Activated CD4-positive, alpha-beta memory T cell treated with anti-CD3 and anti-CD28 coated beads for 36 hours (primary cell): ENCODE measurements around the gene LRRC49. TPM values are rescaled to one million over a fixed set of nuclear protein-coding genes. Genes with fewer than 3 reads are reported as not detected.
"Not testable (repeated sequence)": the region's sequence is repeated elsewhere in the genome, so short reads cannot be mapped to it uniquely, and the experiment has no call there.

Experiments used
- CTCF ChIA-PET: fragments of 350-600 bp; sonication (Branson Sonifier 250); formaldehyde crosslinking; loops from one replicate; lab custom pipeline; 2021; ENCODE audit warnings: antibody characterized with exemption, inconsistent platforms; lab: Charles Lee
- POLR2A ChIA-PET: fragments of 350-600 bp; sonication (Branson Sonifier 250); formaldehyde crosslinking; loops from one replicate; lab custom pipeline; 2021; ENCODE audit warnings: antibody characterized with exemption; lab: Charles Lee
- DNase-seq: peaks from one replicate; pipeline ENCODE4 v3.0.0-alpha.2; 2020
- H3K27ac Mint-ChIP-seq: one replicate; pipeline ENCODE4 v1.8.0; 2021; ENCODE audit warnings: mixed read lengths
- H3K27me3 Mint-ChIP-seq: one replicate; pipeline ENCODE4 v1.8.0; 2021; ENCODE audit warnings: mixed read lengths
- H3K36me3 Mint-ChIP-seq: one replicate; pipeline ENCODE4 v1.8.0; 2021; ENCODE audit warnings: mixed read lengths
- H3K4me1 Mint-ChIP-seq: one replicate; pipeline ENCODE4 v1.8.0; 2021; ENCODE audit warnings: low read depth, mixed read lengths
- H3K4me3 Mint-ChIP-seq: one replicate; pipeline ENCODE4 v1.8.0; 2021; ENCODE audit warnings: mild to moderate bottlenecking, mixed read lengths
- H3K9me3 Mint-ChIP-seq: one replicate; pipeline ENCODE4 v1.8.0; 2021; ENCODE audit warnings: mixed read lengths
- intact Hi-C: fragments of 100-400 bp; cut with micrococcal nuclease; formaldehyde crosslinking; loops from one replicate; pipeline ENCODE4 v1.15.1; 2023
- total RNA-seq, 2 experiments: library from RNA; stranded (reverse); gene quantifications; one replicate each; pipeline ENCODE4 v1.2.3, GENCODE V29; 2021

Gene LRRC49
- total RNA-seq, 2 experiments from 2014 or later = 0.26 to 0.46 TPM

- DNase-seq = no peak
- Mint-ChIP-seq H3K36me3 (no peaks in the 10 kb centered on the region), H3K4me3 (no peak overlapping the region), H3K27me3 (peaks cover 33% of the 10 kb centered on the region), H3K4me1 (peaks cover 3% of the 10 kb centered on the region), H3K27ac (no peak overlapping the region), H3K9me3 (no peaks in the 10 kb centered on the region)
- CTCF ChIA-PET = no interaction called here
- POLR2A ChIA-PET = interaction anchor here (1.1 kb wide), 1 partner anchor 31 kb away, joined by 3 read pairs; no protein-coding TSS in a partner anchor
- intact Hi-C loops = no loop called here
Measured at GRCh38 chr15:70856884-70857561, 35.6 kb upstream of the LRRC49 start.

GRCh38 chr15:70857562-70858285 lies 34.9 kb upstream of the LRRC49 start:
- ChIA-PET CTCF (no interaction called here), POLR2A (interaction anchor here (1.1 kb wide), 1 partner anchor 32 kb away, joined by 3 read pairs; no protein-coding TSS in a partner anchor)
- H3K27me3 Mint-ChIP-seq = peaks cover 29% of the 10 kb centered on the region
- no peak overlapping the region for H3K27ac Mint-ChIP-seq
- no peak overlapping the region for H3K4me3 Mint-ChIP-seq
- DNase-seq = no peak
- H3K9me3 Mint-ChIP-seq = no peaks in the 10 kb centered on the region
- H3K4me1 Mint-ChIP-seq = peaks cover 3% of the 10 kb centered on the region
- intact Hi-C loops = no loop called here
- H3K36me3 Mint-ChIP-seq = no peaks in the 10 kb centered on the region

GRCh38 chr15:70858614-70859321 lies 33.9 kb upstream of the LRRC49 start:
- H3K9me3 Mint-ChIP-seq, H3K36me3 Mint-ChIP-seq, intact Hi-C loops, H3K4me1 Mint-ChIP-seq, H3K4me3 Mint-ChIP-seq, POLR2A ChIA-PET, H3K27ac Mint-ChIP-seq, DNase-seq: not testable (repeated sequence)
- H3K27me3 Mint-ChIP-seq = peaks cover 23% of the 10 kb centered on the region
- CTCF ChIA-PET = interaction anchor here (1.0 to 1.4 kb wide), 2 partner anchors 34 to 136 kb away, joined by 3 to 4 read pairs; no protein-coding TSS in a partner anchor

GRCh38 chr15:70859322-70859908 lies 33.2 kb upstream of the LRRC49 start:
- CTCF ChIA-PET = interaction anchor here (1.0 to 1.4 kb wide), 2 partner anchors 35 to 137 kb away, joined by 3 to 4 read pairs; no protein-coding TSS in a partner anchor
- no peaks in the 10 kb centered on the region for H3K9me3 Mint-ChIP-seq
- intact Hi-C loops = no loop called here

GRCh38 chr15:70859998-70860397 lies 32.6 kb upstream of the LRRC49 start:
- Mint-ChIP-seq H3K36me3 (no peaks in the 10 kb centered on the region), H3K4me3 (no peak overlapping the region), H3K9me3 (no peaks in the 10 kb centered on the region), H3K27ac (no peak overlapping the region), H3K27me3 (peaks cover 16% of the 10 kb centered on the region), H3K4me1 (no peaks in the 10 kb centered on the region)
- POLR2A ChIA-PET = no interaction called here
- DNase-seq = no peak
- CTCF ChIA-PET = interaction anchor here (1.4 kb wide), 1 partner anchor 35 kb away, joined by 4 read pairs; no protein-coding TSS in a partner anchor
- intact Hi-C loops = no loop called here

More at GRCh38 chr15:70859322-70859908, 33.2 kb upstream of the LRRC49 start:
- Mint-ChIP-seq H3K36me3 (no peaks in the 10 kb centered on the region), H3K27me3 (peaks cover 21% of the 10 kb centered on the region), H3K27ac (no peak overlapping the region), H3K4me1 (peaks cover 2% of the 10 kb centered on the region), H3K4me3 (no peak overlapping the region)
- POLR2A ChIA-PET = no interaction called here
- DNase-seq = no peak

GRCh38 chr15:70863450-70864218 lies 29.0 kb upstream of the LRRC49 start:
- no peak for DNase-seq
- no peak overlapping the region for H3K4me3 Mint-ChIP-seq
- ChIA-PET POLR2A (no interaction called here), CTCF (interaction anchor here (0.6 to 1.5 kb wide), 2 partner anchors 39 to 684 kb away, joined by 3 to 4 read pairs; no protein-coding TSS in a partner anchor)
- no peaks in the 10 kb centered on the region for H3K36me3 Mint-ChIP-seq
- H3K9me3 Mint-ChIP-seq = no peaks in the 10 kb centered on the region
- H3K27ac Mint-ChIP-seq = no peak overlapping the region
- H3K27me3 Mint-ChIP-seq = peaks cover 7% of the 10 kb centered on the region
- intact Hi-C loops = no loop called here
- no peaks in the 10 kb centered on the region for H3K4me1 Mint-ChIP-seq

GRCh38 chr15:70866982-70867641 lies 25.5 kb upstream of the LRRC49 start:
- Mint-ChIP-seq H3K27me3 (peaks cover 1% of the 10 kb centered on the region), H3K4me1 (no peaks in the 10 kb centered on the region), H3K9me3 (no peaks in the 10 kb centered on the region), H3K4me3 (no peak overlapping the region), H3K36me3 (no peaks in the 10 kb centered on the region), H3K27ac (no peak overlapping the region)
- DNase-seq = no peak
- POLR2A ChIA-PET = no interaction called here
- CTCF ChIA-PET = no interaction called here
- intact Hi-C loops = no loop called here

GRCh38 chr15:70867911-70868467 lies 24.6 kb upstream of the LRRC49 start:
- intact Hi-C loops = no loop called here
- POLR2A ChIA-PET = no interaction called here
- no peak for DNase-seq
- Mint-ChIP-seq H3K4me3 (no peak overlapping the region), H3K4me1 (no peaks in the 10 kb centered on the region), H3K36me3 (no peaks in the 10 kb centered on the region), H3K9me3 (no peaks in the 10 kb centered on the region), H3K27ac (no peak overlapping the region), H3K27me3 (peaks cover 5% of the 10 kb centered on the region)
- CTCF ChIA-PET = no interaction called here

GRCh38 chr15:70869346-70869745 lies 23.3 kb upstream of the LRRC49 start:
- Mint-ChIP-seq H3K9me3 (no peaks in the 10 kb centered on the region), H3K36me3 (no peaks in the 10 kb centered on the region), H3K27me3 (peaks cover 12% of the 10 kb centered on the region), H3K4me1 (no peaks in the 10 kb centered on the region), H3K27ac (no peak overlapping the region), H3K4me3 (no peak overlapping the region)
- ChIA-PET POLR2A (no interaction called here), CTCF (interaction anchor here (1.2 kb wide), 1 partner anchor 45 kb away, joined by 5 read pairs; no protein-coding TSS in a partner anchor)
- DNase-seq = no peak
- intact Hi-C loops = no loop called here

- ChIA-PET POLR2A (no interaction called here), CTCF (interaction anchor here (1.2 kb wide), 1 partner anchor 45 kb away, joined by 5 read pairs; no protein-coding TSS in a partner anchor)
- Mint-ChIP-seq H3K36me3 (no peaks in the 10 kb centered on the region), H3K27me3 (peaks cover 16% of the 10 kb centered on the region), H3K27ac (no peak overlapping the region), H3K4me3 (no peak overlapping the region), H3K4me1 (no peaks in the 10 kb centered on the region), H3K9me3 (no peaks in the 10 kb centered on the region)
- DNase-seq = no peak
- intact Hi-C loops = no loop called here
Measured at GRCh38 chr15:70870051-70870450, 22.6 kb upstream of the LRRC49 start.
